Lung (tissue), 12 donors: ENCODE data around the gene AUTS2. TPM values are rescaled to one million over a fixed set of nuclear protein-coding genes. Genes with fewer than 3 reads are reported as not detected.

Experiments used
- ATAC-seq: fragments of 200-7000 bp; cut with Tn5 transposase; one replicate; pipeline ENCODE4 v1.9.1; 2020; ENCODE audit warnings: moderate number of reproducible peaks; ENCODE audit not compliant: insufficient read depth, low FRiP score
- DNase-seq, 3 donors: peaks; one replicate each; pipeline ENCODE4 v3.0.0-alpha.2; 2013 to 2017
- H3K27ac ChIP-seq, 2 donors: one replicate each; pipeline ENCODE4 v1.5.1; 2013; ENCODE audit warnings: mild to moderate bottlenecking in 2 of 2, moderate library complexity in 2 of 2, control low read depth in 1 of 2, inconsistent platforms in 1 of 2, low read depth in 1 of 2, low read length in 1 of 2
- H3K27me3 ChIP-seq, 3 donors: one replicate each; pipeline ENCODE4 v1.5.1; 2013; ENCODE audit warnings: low read length in 2 of 3; ENCODE audit not compliant: control insufficient read depth in 3 of 3, insufficient read depth in 3 of 3
- H3K36me3 ChIP-seq, 4 donors: one replicate each; pipeline ENCODE4 v1.5.1; 2013; ENCODE audit warnings: low read length in 4 of 4, mild to moderate bottlenecking in 1 of 4, moderate library complexity in 1 of 4; ENCODE audit not compliant: control insufficient read depth in 4 of 4, insufficient read depth in 4 of 4
- H3K4me1 ChIP-seq, 5 donors: one replicate each; pipeline ENCODE4 v1.5.1; 2013; ENCODE audit warnings: low read length in 5 of 5, mild to moderate bottlenecking in 2 of 5, moderate library complexity in 1 of 5; ENCODE audit not compliant: control insufficient read depth in 5 of 5, insufficient read depth in 5 of 5
- H3K4me3 ChIP-seq: one replicate; pipeline ENCODE4 v1.5.1; 2013; ENCODE audit warnings: mild to moderate bottlenecking, control low read depth, moderate library complexity
- H3K9ac ChIP-seq, 2 donors: one replicate each; pipeline ENCODE4 v1.5.1; 2013; ENCODE audit warnings: low read length in 2 of 2, control low read depth in 1 of 2; ENCODE audit not compliant: insufficient read depth in 1 of 2
- H3K9me3 ChIP-seq, 4 donors: one replicate each; pipeline ENCODE4 v1.5.1; 2013; ENCODE audit warnings: low read length in 3 of 4, mild to moderate bottlenecking in 1 of 4, moderate library complexity in 1 of 4; ENCODE audit not compliant: control insufficient read depth in 4 of 4, insufficient read depth in 3 of 4
- WGBS, 2 donors: extraction: QIAGEN DNeasy Blood & Tissue Kit; methylation state at CpG; one replicate each; pipeline ENCODE4 v1.1.7; 2013; 5-methylcytosine and 5-hydroxymethylcytosine counted together
- polyA plus RNA-seq, 2 donors: library from polyadenylated mRNA; stranded (reverse); fragments of 200-250 nt; gene quantifications; one replicate each; pipeline ENCODE4 v1.2.1, GENCODE V29; 2013
- total RNA-seq, 2 donors: library from RNA; depleted of rRNA in 1 of 2; stranded (reverse); fragments of >200 nt in 1 of 2; gene quantifications; one replicate each; pipeline ENCODE4 v1.2.1, GENCODE V29; 2014 to 2021
- TF ChIP-seq, protein P1 (sequence below): IDR thresholded peaks from 2 replicates; pipeline ENCODE4 v1.5.1; 2012; ENCODE audit warnings: mild to moderate bottlenecking; ENCODE audit errors: control extremely low read depth, extremely low read depth
- donor health status: control.
- donor health status: control.
- donor health status: Bipolar disorder and iron deficiency.
- donor health status: healthy.
- donor health status: DM: yes; HTN: yes; CAD: no.

Gene AUTS2
- total and polyA plus RNA-seq, 4 donors: 11.8 to 115 (median 40.6) TPM

DNA sequence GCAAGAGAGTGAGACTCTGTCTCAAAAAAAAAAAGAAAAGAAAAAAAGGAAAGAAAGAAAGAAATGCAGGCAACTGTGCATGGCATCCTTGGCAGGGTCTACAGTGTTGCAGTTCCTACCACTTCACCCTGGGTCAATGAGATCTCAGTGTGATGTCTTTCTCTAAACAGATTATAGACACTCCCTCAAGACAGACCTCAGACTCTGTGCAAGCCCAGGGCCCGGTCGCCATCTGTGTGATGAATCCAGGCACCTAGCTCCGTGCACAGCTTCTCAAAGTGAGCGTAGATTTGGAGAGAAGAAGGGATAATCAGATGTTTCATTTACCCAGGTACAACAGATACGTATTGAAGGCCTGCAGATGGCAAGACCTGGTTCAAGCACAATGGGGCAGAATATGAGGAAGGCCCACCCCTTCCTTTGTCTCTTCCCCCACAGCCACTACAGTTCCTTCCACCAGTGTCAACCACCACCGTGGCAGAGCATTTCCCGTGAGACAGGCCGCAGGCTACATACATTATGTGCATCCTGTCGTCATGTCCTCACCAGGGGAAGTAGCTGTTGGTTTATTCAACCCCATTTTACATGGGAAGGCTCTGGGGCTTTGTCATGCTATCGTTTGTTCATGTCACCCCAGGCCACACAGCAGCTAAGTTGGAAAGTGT is 1062.0 kb downstream of the AUTS2 start:
- Histone ChIP-seq H3K9me3 (no peaks in the 10 kb centered on the region), H3K4me3 (no peak overlapping the region), H3K4me1 (peaks cover 1 to 8% (median 2%) of the 10 kb centered on the region in 5 donors), H3K36me3 (no peaks in the 10 kb centered on the region), H3K27me3 (no peaks in the 10 kb centered on the region), H3K27ac (no peak overlapping the region), H3K9ac (no peak overlapping the region)
- no peak for DNase-seq
- no peak for ATAC-seq
- 81 to 82% methylated on average over 10 of the region's 10 CpGs for WGBS, 2 donors
- TF ChIP-seq, protein P1, sequence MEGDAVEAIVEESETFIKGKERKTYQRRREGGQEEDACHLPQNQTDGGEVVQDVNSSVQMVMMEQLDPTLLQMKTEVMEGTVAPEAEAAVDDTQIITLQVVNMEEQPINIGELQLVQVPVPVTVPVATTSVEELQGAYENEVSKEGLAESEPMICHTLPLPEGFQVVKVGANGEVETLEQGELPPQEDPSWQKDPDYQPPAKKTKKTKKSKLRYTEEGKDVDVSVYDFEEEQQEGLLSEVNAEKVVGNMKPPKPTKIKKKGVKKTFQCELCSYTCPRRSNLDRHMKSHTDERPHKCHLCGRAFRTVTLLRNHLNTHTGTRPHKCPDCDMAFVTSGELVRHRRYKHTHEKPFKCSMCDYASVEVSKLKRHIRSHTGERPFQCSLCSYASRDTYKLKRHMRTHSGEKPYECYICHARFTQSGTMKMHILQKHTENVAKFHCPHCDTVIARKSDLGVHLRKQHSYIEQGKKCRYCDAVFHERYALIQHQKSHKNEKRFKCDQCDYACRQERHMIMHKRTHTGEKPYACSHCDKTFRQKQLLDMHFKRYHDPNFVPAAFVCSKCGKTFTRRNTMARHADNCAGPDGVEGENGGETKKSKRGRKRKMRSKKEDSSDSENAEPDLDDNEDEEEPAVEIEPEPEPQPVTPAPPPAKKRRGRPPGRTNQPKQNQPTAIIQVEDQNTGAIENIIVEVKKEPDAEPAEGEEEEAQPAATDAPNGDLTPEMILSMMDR: no peak

DNA sequence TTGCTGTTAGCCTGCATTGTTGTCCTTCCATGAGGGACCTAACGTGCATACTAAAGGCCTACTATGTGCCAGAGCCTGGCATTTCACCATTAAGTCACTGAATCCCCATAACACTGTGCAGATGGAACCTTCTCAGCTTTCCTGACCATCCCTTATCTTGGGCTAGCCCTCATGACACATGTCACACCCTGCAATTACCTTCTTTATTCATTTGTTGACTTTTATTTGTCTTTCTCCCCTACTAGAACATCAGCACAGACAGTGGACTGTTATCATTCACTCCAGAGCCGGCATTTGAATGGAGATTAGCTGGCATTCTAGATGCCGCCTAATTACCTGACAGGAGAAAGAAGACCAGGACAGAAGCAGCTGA is 1062.5 kb downstream of the AUTS2 start:
- H3K36me3 ChIP-seq: no peaks in the 10 kb centered on the region
- H3K27me3 ChIP-seq: no peaks in the 10 kb centered on the region
- H3K9ac ChIP-seq: no peak overlapping the region
- no peak overlapping the region for H3K27ac ChIP-seq
- DNase-seq (no peak), ATAC-seq (no peak)
- TF ChIP-seq, protein P1: no peak
- no peaks in the 10 kb centered on the region for H3K9me3 ChIP-seq
- WGBS, 2 donors: 94 to 96% methylated on average over 3 of the region's 3 CpGs
- no peak overlapping the region for H3K4me3 ChIP-seq
- H3K4me1 ChIP-seq: peaks cover 0 to 3% (median 0%) of the 10 kb centered on the region in 5 donors

DNA sequence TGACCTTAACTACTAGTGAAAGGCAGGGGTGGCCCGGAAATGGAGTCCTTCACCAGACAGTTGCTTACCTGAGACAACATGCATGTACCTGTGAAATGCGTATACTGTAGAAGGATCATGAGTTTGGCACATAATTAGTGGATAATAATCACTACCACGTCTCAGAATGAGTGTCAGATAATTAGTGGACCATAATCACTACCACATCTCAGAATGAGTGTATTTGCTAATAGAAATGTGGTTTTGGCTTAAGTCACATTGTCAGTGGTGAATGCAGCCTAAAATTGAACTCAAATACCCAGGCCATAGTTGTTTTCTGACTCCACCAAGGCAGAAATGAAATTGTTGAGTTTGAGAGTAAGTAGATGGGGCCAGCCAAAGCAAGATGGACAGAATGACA is 1065.4 kb downstream of the AUTS2 start:
- Histone ChIP-seq H3K27me3 (no peaks in the 10 kb centered on the region), H3K36me3 (no peaks in the 10 kb centered on the region), H3K9me3 (no peaks in the 10 kb centered on the region), H3K27ac (no peak overlapping the region), H3K9ac (no peak overlapping the region), H3K4me1 (peaks cover 0 to 4% (median 0%) of the 10 kb centered on the region in 5 donors), H3K4me3 (no peak overlapping the region)
- ATAC-seq (no peak), DNase-seq (no peak)
- TF ChIP-seq, protein P1: no peak
- WGBS, 2 donors: 59 to 60% methylated on average over 3 of the region's 3 CpGs

DNA sequence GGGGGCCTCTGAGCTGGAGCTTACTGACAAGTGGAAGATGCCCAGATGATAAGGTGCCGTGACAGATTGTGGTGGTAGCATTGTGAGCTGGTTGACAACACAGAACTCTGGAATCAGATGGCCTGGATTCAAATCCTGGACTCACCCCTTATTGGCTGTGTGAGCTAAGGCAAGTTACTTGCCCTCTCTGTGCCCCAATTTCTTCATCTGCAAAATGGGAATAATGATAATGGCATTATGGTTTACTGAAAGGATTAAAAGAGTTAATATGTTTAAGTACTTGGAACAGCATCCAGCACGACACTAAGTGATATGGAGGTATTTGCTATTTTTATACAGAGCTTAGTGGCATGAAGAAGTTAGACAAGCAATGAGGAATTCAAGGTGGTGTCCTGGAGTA is 1067.7 kb downstream of the AUTS2 start:
- ATAC-seq: no peak
- Histone ChIP-seq H3K27me3 (no peaks in the 10 kb centered on the region), H3K27ac (no peak overlapping the region), H3K4me1 (peaks cover 0 to 4% (median 0%) of the 10 kb centered on the region in 5 donors), H3K36me3 (no peaks in the 10 kb centered on the region), H3K9me3 (no peaks in the 10 kb centered on the region), H3K9ac (no peak overlapping the region), H3K4me3 (no peak overlapping the region)
- 88 to 94% methylated on average over 2 of the region's 2 CpGs for WGBS, 2 donors
- TF ChIP-seq, protein P1: no peak
- DNase-seq: no peak
